Measurements from ENCODE around the gene PFKFB2. TPM values are rescaled to one million over a fixed set of nuclear protein-coding genes. Genes with fewer than 3 reads are reported as not detected.
A peak's percentile ranks its signal among the peaks of the same experiment; 100 is the strongest.

Gene PFKFB2
- polyA plus RNA-seq, 3 donors: 2.1 to 6.9 (median 2.3) TPM

- no peak for TF ChIP-seq CTCF (IDR thresholded peaks at IDR 0.05)
- intact Hi-C loops (cut with micrococcal nuclease): no loop called here
- no peak overlapping the region for H3K4me3 Mint-ChIP-seq
Observed at GRCh38 chr1:207024202-207025145, 28.6 kb upstream of the PFKFB2 start.

GRCh38 chr1:207025146-207025880, 27.8 kb upstream of the PFKFB2 start:
- 90% methylated on average over 2 of the region's 5 CpGs for WGBS (ENCODE audit: insufficient coverage)
- intact Hi-C loops (cut with micrococcal nuclease): no loop called here
- no peak overlapping the region for H3K4me3 Mint-ChIP-seq
- H3K4me1 Mint-ChIP-seq: peaks cover 25% of the 10 kb centered on the region
- DNase-seq: peak in 1 of 3 donors; percentile 18
- no peaks in the 10 kb centered on the region for H3K9me3 Mint-ChIP-seq
- peaks cover 14 to 15% of the 10 kb centered on the region in 2 donors for H3K4me1 ChIP-seq (ENCODE audit: control insufficient read depth in 1 of 2, insufficient read depth in 2 of 2, low read length in 2 of 2)
- H3K27ac Mint-ChIP-seq: peak overlapping the region in 1 of 7 donors; percentile 20
- H3K36me3 Mint-ChIP-seq: peaks cover 0 to 2% of the 10 kb centered on the region in 2 donors
- H2AFZ ChIP-seq (ENCODE audit: insufficient read depth, low read depth, low read length, poor library complexity, severe bottlenecking): no peak overlapping the region
- no peaks in the 10 kb centered on the region for H3K27me3 ChIP-seq (ENCODE audit: control insufficient read depth in 2 of 2, insufficient read depth in 2 of 2, low read length in 2 of 2)
- no peak overlapping the region for H3K9ac ChIP-seq (ENCODE audit: insufficient read depth, low read length, poor library complexity, severe bottlenecking)
- H3K27me3 Mint-ChIP-seq (ENCODE audit: low read depth in 3 of 3): peaks cover 1 to 3% (median 3%) of the 10 kb centered on the region in 3 donors
- no peak overlapping the region for H3K4me2 ChIP-seq (replicated peaks; ENCODE audit: extremely low read depth, low read length, poor library complexity, severe bottlenecking)
- H3K9me3 ChIP-seq (replicated peaks in 1 of 2; ENCODE audit: control insufficient read depth in 1 of 2, insufficient read depth in 1 of 2, low read length in 2 of 2): no peaks in the 10 kb centered on the region
- no peaks in the 10 kb centered on the region for H4K20me1 ChIP-seq (ENCODE audit: insufficient read depth, low read length)
- no peaks in the 10 kb centered on the region for H3K79me2 ChIP-seq (ENCODE audit: insufficient read depth, low read length)
- TF ChIP-seq CTCF (IDR thresholded peaks at IDR 0.05): no peak
- H3K4me3 ChIP-seq (replicated peaks in 1 of 3; ENCODE audit: low read depth in 2 of 3, low read length in 3 of 3): no peak overlapping the region
- H3K27ac ChIP-seq (ENCODE audit: low read depth in 1 of 2, low read length in 2 of 2): no peak overlapping the region
- no peaks in the 10 kb centered on the region for H3K36me3 ChIP-seq (replicated peaks in 1 of 2; ENCODE audit: control insufficient read depth in 1 of 2, insufficient read depth in 2 of 2, low read length in 2 of 2)

More at GRCh38 chr1:207024202-207025145, 28.6 kb upstream of the PFKFB2 start:
- peak; percentile 23 to 64 (median 25) for DNase-seq
- Histone ChIP-seq H4K20me1 (ENCODE audit: insufficient read depth, low read length) (no peaks in the 10 kb centered on the region), H3K9me3 (replicated peaks in 1 of 2; ENCODE audit: control insufficient read depth in 1 of 2, insufficient read depth in 1 of 2, low read length in 2 of 2) (no peaks in the 10 kb centered on the region), H3K27me3 (ENCODE audit: control insufficient read depth in 2 of 2, insufficient read depth in 2 of 2, low read length in 2 of 2) (no peaks in the 10 kb centered on the region), H3K4me1 (ENCODE audit: control insufficient read depth in 1 of 2, insufficient read depth in 2 of 2, low read length in 2 of 2) (peaks cover 14 to 15% of the 10 kb centered on the region in 2 donors), H2AFZ (ENCODE audit: insufficient read depth, low read depth, low read length, poor library complexity, severe bottlenecking) (peak overlapping the region; percentile 18), H3K36me3 (replicated peaks in 1 of 2; ENCODE audit: control insufficient read depth in 1 of 2, insufficient read depth in 2 of 2, low read length in 2 of 2) (no peaks in the 10 kb centered on the region), H3K9ac (ENCODE audit: insufficient read depth, low read length, poor library complexity, severe bottlenecking) (no peak overlapping the region), H3K4me2 (replicated peaks; ENCODE audit: extremely low read depth, low read length, poor library complexity, severe bottlenecking) (no peak overlapping the region), H3K27ac (ENCODE audit: low read depth in 1 of 2, low read length in 2 of 2) (no peak overlapping the region), H3K4me3 (replicated peaks in 1 of 3; ENCODE audit: low read depth in 2 of 3, low read length in 3 of 3) (no peak overlapping the region), H3K79me2 (ENCODE audit: insufficient read depth, low read length) (no peaks in the 10 kb centered on the region)
- Mint-ChIP-seq H3K27me3 (ENCODE audit: low read depth in 3 of 3) (peaks cover 1 to 3% (median 3%) of the 10 kb centered on the region in 3 donors), H3K27ac (peak overlapping the region in 2 of 7 donors; percentile 50 to 60), H3K36me3 (peaks cover 0 to 2% of the 10 kb centered on the region in 2 donors), H3K9me3 (no peaks in the 10 kb centered on the region), H3K4me1 (peaks cover 27% of the 10 kb centered on the region)
- WGBS (ENCODE audit: insufficient coverage): 33% methylated on average over 7 of the region's 18 CpGs
